CD4-positive, alpha-beta T cell treated with Interleukin-4 for 4 hours (primary cell): ENCODE results near the gene TAS2R3.
"Not testable (repeated sequence)": the region's sequence is repeated elsewhere in the genome, so short reads cannot be mapped to it uniquely, and the experiment has no call there.

ENCODE experiments used
- DNase-seq: peaks from one replicate; pipeline ENCODE4 v3.0.0-alpha.2; 2020

Gene TAS2R3, protein sequence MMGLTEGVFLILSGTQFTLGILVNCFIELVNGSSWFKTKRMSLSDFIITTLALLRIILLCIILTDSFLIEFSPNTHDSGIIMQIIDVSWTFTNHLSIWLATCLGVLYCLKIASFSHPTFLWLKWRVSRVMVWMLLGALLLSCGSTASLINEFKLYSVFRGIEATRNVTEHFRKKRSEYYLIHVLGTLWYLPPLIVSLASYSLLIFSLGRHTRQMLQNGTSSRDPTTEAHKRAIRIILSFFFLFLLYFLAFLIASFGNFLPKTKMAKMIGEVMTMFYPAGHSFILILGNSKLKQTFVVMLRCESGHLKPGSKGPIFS

DNA sequence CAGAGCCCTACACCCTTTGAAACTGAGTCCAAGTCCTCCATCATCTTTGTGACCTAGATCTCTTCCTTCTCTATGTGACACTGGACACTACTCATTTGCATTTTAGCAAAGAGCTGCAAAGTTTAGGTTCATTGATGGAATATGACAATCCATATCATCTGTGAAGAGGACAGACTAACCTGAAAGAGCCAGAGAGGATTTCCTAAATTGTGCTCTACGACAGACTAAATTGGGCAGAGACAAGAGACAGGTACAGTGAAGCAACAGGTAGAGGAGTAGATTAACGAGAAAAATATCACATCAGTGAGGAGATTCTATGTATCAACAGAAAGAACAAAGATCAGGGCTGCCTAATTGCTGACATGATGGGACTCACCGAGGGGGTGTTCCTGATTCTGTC, at the start of gene TAS2R3:
Gene TAS2R3 (plus strand): TSS at position 301 of the 400 bp plus-strand sequence. CDS start 62 bp downstream, at position 363.
- DNase-seq = no peak

DNA sequence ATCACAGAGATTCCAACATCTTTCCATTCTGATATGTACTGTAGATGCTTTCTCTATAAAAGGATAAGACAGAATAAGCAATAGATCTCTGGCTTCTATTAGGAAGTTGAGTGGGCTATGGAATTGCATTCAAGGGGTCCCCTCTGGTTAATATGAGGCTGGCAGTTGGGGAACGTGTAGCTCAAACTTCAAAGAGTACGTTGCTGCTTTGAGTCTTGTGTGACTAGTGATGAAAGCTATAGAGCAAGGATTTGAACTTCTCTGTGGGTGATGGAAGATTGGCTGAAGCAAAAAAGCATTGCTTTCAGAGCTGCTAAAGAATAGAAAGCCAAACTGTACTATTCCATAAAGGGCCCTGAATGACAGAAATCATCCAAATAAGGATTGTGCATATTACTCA, 49.3 kb upstream of the TAS2R3 start:
- no peak for DNase-seq

DNA sequence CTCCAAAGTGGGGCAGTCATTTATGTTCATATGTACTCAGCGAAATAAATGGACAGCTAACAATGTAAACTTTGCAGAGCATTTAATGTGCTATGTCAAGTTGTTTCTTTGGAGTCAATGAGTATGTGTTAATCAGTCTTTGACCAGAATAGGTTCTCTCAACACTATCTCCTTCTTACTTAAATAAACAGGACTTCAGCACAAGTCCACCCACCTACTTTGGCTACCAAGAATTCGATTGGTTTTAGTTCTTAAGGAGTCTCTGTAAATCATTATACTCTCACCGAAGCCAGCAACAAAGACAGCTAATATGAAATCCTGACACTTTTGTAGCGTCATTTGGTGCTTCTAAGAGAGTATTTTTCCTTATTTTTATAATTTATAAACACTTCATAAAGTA, 48.9 kb upstream of the TAS2R3 start:
- no peak for DNase-seq

DNA sequence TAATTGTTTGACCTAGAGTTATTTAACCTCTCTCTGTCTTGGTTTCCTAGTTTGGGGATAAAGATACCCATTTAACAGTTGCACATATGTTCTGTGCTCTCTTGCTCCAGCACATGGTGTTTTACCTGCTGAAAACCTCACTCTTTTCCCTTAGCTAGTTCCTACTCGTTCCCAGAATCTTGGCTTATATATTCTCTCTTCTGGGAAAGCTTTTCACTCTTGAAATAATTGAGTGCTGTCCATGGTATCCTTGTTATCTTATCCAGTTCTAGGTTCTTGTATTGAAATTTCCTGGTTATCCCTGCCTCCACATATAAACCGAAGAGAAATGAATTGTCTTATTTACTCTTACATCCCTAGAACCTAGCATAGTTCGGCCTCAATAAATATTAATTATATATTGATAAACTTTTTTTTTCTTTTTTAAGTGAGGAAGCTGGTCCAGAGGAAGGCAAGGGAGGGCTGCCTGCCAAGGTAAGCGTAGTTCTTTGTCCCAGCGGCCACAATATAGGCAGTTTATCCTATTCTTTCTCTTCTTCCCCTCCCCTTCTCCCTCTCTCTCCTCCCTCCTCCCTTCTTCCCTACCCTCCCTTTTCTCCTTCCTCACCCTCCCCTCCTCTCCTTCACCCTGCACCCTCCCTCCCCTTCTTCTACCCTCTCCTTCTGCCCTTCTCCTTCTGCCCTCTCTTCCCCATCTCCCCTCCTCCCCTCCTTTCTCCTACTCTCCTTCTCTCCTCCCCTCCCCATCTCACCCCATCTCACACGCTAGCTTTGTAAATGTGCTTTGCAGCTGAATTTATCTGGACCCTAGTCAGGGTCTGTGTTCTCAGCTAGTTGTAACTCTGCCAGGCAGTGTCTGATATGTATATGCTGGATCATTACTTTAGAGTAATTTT, 47.9 kb upstream of the TAS2R3 start:
- no peak for DNase-seq

DNA sequence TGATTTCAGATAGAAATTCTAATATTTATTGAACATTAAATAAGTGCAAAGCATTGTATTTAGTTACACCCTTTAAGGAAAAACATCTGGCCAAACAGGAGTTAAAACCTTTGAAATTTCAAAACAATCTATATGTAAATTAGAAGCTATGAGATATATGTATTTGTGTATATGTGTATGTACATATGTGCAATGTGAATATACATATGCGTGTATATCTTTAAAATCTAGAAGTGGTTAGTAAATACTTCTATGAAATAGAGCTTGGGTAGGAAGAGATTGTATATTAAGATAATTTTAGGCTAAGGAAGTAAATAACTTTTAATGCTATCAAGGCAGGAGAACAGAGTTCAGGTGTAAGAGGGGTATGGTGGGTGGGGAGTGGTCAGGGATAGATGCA, 46.4 kb upstream of the TAS2R3 start:
- no peak for DNase-seq

DNA sequence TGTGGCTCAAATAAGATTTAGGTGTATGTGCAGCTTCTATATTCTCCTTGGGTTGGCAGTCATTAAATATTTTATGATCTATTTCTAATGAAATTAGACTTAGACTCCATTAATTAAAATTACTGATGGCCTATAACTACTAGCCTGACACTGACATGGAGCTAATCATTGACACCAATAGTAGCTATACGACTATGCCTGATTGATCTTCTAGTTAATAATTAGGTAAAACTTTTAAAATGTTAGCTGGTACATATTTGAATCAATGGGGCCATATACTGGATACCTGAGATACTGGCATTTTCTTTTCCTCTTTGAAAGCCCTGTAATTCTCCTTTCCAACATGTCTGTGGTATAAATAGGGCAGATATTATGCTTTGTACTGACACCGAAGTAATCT, 41.4 kb upstream of the TAS2R3 start:
- DNase-seq = no peak

DNA sequence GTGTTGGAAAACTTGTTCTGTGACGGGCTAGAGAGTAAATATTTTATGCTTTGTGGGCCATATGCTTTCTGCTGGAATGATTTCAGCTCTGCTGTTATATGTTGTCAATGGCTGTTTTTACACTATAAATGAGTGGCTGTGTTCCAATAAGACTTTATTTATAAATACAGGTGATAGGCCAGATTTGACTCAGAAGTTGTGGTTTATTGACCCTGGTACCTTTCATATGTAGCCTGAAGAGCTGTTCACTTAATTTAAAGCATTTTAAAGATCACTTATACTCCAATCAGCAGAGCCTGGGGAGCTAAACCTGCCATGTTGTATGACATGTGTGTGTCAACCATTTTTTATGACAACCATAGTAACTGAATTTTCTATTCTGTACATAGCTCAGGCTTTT, 34.9 kb upstream of the TAS2R3 start:
- no peak for DNase-seq

DNA sequence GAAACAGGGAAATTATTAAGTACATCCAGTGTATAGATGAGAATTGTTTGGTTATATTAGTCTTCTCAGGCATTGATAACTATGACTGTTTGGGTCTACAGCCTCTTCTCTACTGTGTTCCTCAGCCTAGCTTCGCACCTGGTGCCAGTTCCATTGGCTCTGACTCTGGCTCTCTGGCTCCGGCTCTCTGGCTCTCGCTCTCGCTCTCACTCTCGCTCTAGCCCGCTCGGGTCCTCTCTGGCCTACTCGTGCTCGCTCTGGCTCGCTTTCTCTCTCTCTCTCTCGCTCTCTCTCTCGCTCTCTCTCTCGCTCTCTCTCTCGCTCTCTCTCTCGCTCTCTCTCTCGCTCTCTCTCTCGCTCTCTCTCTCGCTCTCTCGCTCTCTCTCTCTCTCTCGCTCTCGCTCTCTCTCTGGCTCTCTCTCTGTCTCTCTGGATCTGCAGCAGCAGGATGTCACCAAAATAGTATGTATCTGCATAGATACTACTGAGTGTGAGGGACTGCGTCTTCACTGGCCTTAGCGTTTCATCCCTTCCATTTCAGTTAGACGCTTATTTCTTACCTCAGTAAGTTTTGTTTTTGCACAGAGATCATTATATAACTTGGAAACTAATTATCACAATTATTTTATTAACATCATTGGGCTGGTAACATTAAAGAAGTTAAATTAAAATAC, 32.3 kb upstream of the TAS2R3 start:
- no peak for DNase-seq

DNA sequence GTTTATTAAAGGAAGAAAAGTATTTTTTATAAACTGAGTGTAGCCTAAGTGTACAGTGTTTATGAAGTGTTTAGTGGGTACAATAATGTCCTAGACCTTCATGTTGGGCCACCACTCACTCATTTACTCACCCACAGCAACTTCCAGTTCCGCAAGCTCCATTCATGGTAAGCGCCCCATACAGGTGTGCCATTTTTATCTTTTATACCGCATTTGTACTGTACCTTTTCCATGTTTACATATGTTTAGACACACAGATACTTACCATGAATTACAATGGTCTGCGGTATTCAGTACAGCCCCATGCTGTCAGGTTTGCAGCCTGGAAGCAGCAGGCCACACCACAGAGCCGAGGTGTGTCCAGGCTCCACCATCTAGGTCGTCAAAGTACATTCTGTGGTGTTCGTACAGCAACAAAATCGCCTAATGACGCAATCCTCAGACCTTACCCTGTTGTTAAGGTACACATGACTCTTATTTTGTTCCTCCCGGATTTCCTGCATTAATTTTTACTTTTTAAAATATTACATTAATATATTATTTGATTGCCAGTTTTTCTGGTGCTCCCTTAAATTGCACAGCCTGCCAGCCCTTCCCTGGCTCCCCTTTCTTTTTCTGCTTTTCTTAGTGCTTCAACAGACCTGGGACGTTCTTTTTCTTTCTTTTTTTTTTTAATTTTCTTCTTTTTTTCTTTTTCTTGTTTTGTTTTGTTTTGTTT, 26.6 kb upstream of the TAS2R3 start:
- peak; percentile 7 for DNase-seq

DNA sequence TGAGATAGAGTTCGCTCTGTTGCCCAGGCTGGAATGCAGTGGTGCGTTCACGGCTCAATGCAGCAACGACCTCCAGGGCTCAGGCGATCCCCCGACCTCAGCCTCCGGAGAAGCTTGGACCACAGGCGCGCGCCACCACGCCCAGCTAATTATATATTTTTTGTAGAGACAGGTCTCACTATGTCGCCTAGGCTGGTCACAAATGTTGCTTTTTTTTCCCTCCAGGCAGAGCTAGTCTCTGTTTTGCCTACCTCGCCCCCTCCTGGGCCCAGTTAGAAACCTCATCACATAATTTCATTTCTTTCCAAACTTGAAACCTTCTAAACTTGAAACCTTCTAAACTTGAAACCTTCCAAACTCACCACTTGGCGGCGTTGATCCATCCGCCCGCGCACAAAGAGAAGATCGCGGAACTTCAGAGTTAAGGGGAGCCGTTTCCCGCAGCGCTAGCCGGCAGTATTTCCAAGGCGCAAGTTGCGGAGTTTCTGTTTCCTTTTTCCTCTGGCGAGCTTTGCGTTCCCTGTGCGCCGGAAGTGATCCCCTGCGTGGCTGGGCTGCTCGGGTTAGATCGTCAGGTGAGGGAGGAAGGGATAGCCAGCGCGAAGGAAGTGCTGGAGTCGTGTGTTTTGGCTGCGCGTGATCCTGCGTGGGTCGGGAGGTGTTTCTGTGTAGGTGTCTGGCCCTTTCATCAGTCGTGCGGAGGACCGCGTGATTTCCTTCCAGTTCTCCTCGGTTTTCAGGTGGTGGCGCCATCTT, 25.9 kb upstream of the TAS2R3 start, which contains the start of gene SSBP1:
Gene SSBP1 (plus strand): TSS at position 523 of the 756 bp plus-strand sequence. CDS start 809 bp downstream, outside the sequence.
- DNase-seq = peak; percentile 95

DNA sequence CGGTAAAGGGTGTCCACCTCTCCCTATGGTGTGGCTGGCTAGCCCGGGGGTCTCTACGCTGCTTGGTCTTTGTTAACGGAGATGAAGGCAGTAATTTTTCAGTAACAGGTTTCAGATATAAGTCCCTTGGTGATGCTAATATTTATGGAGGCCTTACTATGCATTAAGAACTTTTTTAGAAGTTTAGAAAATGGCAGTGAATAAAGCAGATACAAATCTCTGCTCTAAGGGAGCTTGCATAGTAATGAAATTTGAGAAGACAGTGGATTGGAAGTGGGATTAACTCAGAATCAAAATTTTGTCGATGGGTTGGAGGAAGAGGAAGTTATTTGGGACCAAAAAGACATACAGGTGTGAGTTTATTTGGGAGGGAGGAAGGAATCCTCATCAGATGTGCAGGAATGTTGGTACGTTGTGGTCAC, 25.3 kb upstream of the TAS2R3 start:
- DNase-seq = no peak

DNA sequence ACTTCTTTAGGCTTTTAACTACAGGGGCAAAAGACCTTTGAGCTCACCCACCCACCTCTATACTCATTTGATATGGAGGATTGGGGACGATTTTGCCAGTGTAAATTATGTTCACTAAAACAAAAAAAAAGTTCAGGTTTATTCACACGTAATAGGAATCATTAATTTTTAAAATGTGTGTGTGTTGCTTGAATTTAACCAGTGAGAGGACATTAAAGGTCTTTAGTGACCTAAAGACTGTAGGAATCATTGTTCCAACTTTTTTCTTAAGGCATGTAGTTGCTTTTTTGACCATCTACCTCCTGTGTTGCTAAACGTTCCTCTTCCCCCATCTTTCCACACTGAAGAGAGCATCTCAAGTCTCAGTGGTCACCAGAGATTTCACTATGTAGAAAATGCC, 24.6 kb upstream of the TAS2R3 start:
- no peak for DNase-seq

DNA sequence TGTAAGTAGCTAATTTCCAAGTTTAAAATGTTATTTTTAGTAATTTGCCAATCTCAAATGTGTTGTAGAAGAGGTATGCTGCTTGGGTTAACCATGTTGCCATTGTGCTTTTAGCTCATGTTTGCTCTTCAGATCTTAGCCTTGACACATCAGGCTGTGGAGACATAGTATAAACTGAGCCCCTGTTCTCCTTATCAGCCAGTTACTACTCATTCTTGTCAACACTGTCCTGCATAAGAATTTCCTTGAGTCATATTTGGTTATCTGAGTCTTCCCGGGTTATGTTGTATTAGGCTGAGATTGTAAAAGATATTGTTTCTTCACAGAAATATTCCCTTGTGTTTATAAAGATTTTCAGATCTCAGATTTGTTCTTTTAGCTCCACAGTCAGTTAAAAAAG, 21.7 kb upstream of the TAS2R3 start:
- no peak for DNase-seq

DNA sequence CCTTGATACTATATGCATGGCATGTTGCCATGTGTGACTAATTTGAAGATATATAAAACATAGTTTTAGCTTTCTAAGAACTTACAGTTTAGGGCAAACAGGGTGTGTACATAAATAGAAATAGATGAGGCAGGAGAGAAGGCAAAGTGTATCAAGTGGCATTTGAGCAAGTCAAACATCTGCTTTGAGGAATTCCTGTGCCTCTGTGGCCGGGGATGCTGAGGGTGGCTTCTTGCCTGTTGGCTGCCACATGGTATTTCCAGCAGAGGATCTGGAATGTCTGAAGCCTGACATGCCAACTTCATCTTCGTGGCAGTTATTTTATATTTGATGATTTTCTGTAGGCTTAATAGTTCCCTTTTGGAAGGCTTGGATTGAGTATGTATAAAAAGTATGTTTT, 19.8 kb upstream of the TAS2R3 start:
- DNase-seq = no peak

DNA sequence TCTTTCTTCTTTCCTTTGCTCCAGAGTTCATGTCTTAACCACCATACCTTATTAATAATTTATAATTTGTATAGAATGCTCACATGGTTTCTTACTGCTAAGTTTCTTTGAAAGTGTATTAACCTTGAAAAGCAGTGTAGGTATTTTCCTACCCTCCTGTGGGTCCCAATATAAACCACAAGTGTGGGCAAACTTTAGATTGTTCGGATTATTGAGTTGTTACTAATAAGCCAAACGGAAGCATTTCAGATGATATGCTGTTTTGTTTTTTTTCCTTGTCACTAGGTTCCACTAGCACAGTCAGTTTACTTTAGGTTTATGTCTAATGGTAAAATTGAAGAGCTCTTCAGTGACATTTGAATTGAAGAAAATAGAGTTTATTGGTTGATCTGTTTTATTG, 15.5 kb upstream of the TAS2R3 start:
- DNase-seq = no peak

DNA sequence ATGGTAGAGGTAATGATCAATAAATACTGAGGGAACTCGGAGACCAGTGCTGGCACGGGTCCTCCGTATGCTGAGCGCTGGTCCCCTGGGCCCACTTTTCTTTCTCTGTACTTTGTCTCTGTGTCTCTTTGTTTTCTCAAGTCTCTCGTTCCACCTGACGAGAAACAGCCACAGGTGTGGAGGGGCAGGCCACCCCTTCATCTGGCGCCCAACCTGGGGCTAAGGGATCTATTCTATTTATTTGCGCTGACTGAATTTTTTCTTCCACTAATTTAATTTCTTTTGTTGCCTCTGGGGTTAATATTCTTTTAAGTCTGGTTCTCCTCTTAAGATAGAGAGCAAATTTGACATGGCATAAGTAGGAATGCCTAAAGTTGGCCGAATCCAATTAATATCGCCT, 12.0 kb upstream of the TAS2R3 start:
- DNase-seq = not testable (repeated sequence)

DNA sequence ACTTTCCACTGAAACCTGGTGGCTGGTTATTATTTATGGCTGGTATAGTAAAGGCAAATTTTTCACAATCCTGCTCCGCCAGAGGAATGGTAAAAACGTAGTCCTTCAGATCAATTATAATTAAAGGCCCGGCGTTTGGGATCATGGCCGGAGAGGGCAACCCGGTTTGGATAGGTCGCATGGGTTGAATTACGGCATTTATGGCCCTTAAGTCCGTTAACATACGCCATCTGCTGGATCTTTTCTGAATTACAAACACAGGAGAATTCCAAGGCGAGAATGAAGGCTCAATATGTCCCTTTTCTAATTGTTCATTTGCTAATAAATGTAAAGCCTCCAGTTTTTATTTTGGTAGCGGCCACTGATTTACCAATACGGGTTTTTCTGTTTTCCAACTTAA, 11.3 kb upstream of the TAS2R3 start:
- DNase-seq = no peak

DNA sequence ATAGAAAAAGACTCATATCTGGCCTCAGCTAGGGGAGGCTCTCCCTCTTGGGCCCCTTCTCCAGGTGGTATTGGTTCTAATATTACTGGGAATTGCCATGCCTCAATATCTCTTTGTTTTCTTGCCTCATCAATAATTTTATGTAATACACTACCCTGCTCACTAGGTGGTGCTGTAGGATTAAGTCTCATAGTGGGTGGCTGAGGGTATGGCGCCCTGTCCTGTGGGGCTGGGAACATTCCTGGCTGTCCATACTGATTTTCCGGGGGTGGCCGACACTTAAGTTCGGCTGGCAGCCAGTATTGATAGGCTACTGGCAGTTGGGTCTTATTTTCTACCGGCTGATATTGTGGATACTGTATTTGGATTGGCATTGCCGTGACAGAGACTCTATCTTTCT, 9.0 kb upstream of the TAS2R3 start:
- no peak for DNase-seq

DNA sequence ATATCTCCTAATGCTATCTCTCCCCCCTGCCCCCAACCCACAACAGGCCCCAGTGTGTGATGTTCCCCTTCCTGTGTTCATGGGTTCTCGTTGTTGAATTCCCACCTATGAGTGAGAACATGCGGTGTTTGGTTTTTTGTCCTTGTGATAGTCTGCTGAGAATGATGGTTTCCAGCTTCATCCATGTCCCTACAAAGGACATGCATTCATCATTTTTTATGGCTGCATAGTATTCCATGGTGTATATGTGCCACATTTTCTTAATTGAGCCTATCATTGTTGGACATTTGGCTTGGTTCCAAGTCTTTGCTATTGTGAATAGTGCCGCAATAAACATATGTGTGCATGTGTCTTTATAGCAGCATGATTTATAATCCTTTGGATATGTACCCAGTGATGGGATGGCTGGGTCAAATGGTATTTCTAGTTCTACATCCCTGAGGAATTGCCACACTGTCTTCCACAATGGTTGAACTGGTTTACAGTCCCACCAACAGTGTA, 6.2 kb downstream of the TAS2R3 start:
- not testable (repeated sequence) for DNase-seq

DNA sequence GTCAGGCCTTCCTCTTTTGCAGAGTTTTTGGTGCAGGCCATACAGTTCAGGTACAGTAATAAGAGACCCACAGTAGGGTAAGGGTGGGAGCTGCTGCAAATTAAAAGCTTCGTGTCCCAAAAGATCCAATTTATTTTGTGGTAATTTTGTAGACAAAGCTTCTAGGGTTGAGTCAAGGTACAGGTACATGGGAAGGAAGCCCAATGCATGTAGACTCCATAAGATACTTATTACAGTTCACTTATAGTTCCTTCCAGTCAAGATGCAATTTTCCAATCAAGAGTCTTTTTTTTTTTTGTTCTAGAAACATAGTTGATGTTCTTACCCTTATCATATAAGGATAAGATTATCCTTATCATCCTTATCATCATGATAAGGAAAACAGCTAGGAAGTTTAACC, 12.5 kb downstream of the TAS2R3 start, which contains the start of gene TAS2R4:
Gene TAS2R4 (plus strand): TSS at position 301 of the 400 bp plus-strand sequence. CDS start 1,815 bp downstream, outside the sequence.
- DNase-seq = no peak

DNA sequence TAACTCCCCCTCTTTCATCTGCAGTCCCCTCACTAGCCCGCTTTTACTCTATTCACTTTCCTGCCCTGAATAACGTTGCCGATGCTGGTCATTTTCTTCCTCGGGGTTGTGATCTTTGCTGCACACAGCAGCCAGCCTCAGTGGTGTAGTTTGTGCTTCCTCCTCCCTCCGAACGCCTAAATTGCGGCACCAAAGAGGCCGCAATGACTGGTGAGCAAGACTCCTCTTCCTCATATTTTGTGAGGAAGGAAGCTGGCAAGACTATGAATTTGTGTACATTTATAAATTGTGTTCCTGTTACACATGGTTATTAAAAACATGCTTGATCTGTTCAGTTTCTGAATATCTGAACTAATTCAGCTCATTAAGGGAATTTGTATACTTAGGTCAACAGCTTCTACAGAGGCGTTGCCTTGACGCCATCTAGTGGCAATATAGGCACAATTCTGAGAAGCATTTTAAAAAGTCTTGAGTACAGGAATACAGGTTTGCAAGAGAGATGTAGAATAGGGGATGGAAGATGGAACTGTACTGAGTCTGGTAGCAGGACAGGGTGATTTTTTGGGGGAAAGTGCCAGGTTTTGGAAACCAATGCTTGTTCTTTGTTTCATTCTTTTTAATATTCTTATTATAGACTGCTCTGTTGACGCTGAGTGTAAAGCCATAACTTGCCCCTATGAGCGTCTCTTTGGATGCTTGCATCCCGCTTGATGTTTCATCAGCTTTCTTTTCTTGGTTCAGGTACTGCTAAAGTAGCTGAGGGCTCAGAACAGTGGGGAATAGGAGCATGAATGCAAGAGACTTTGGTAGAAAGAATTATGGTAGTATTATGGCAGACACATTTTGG, 22.0 kb downstream of the TAS2R3 start:
- peak; percentile 53 for DNase-seq
